ENCODE data around the gene MACROD2. TPM values are rescaled to one million over a fixed set of nuclear protein-coding genes. Genes with fewer than 3 reads are reported as not detected.

Gene MACROD2
- total RNA-seq, 1 experiment from 2014 or later = 3.1 TPM

- ChIA-PET CTCF (interaction anchor here (0.5 to 1.7 kb wide), 8 partner anchors 9 to 774 kb away, joined by 3 to 7 read pairs (median 4); no protein-coding TSS in a partner anchor), POLR2A (interaction anchor here (0.5 to 3.5 kb wide), 11 partner anchors 9 to 211 kb away, joined by 3 to 15 read pairs (median 4); partner anchors contain the start of genes ESF1 and NDUFAF5)
- intact Hi-C loops (cut with micrococcal nuclease) = no loop called here
- BruUV-seq (replicated peaks) = no TSS peak
- peaks cover 9% of the 10 kb centered on the region for H3K4me1 Mint-ChIP-seq (ENCODE audit: insufficient read depth, unreplicated experiment)
- peaks cover 13% of the 10 kb centered on the region for H3K9me3 Mint-ChIP-seq (ENCODE audit: unreplicated experiment)
- H3K27ac Mint-ChIP-seq (ENCODE audit: low read depth, unreplicated experiment) = peak overlapping the region; percentile 39
- peak; percentile 18 for DNase-seq (ENCODE audit: unreplicated experiment)
- H3K4me3 Mint-ChIP-seq (ENCODE audit: unreplicated experiment) = peak overlapping the region; percentile 95
- no peak for TF ChIP-seq CTCF (IDR thresholded peaks at IDR 0.05; ENCODE audit: unreplicated experiment)
- H3K27me3 Mint-ChIP-seq (ENCODE audit: insufficient read depth, unreplicated experiment) = no peaks in the 10 kb centered on the region
- H3K36me3 Mint-ChIP-seq (ENCODE audit: insufficient read depth, unreplicated experiment) = peaks cover 5% of the 10 kb centered on the region
Observed at GRCh38 chr20:13995841-13996240, 525 bp downstream of the MACROD2 start.

GRCh38 chr20:13996265-13996664, 949 bp downstream of the MACROD2 start:
- intact Hi-C loops (cut with micrococcal nuclease) = no loop called here
- Mint-ChIP-seq H3K4me1 (ENCODE audit: insufficient read depth, unreplicated experiment) (peaks cover 9% of the 10 kb centered on the region), H3K27me3 (ENCODE audit: insufficient read depth, unreplicated experiment) (no peaks in the 10 kb centered on the region), H3K27ac (ENCODE audit: low read depth, unreplicated experiment) (peak overlapping the region; percentile 5), H3K9me3 (ENCODE audit: unreplicated experiment) (peaks cover 13% of the 10 kb centered on the region), H3K36me3 (ENCODE audit: insufficient read depth, unreplicated experiment) (peaks cover 5% of the 10 kb centered on the region), H3K4me3 (ENCODE audit: unreplicated experiment) (peak overlapping the region; percentile 95)
- TF ChIP-seq CTCF (IDR thresholded peaks at IDR 0.05; ENCODE audit: unreplicated experiment) = no peak
- no TSS peak for BruUV-seq (replicated peaks)
- ChIA-PET CTCF (interaction anchor here (0.7 to 1.7 kb wide), 6 partner anchors 19 to 199 kb away, joined by 3 to 7 read pairs (median 3); no protein-coding TSS in a partner anchor), POLR2A (interaction anchor here (0.5 to 3.5 kb wide), 8 partner anchors 9 to 211 kb away, joined by 3 to 15 read pairs (median 4); partner anchors contain the start of genes ESF1 and NDUFAF5)
- DNase-seq (ENCODE audit: unreplicated experiment) = peak; percentile 20

- no peaks in the 10 kb centered on the region for H3K36me3 Mint-ChIP-seq (ENCODE audit: insufficient read depth, unreplicated experiment)
- BruUV-seq (replicated peaks) = no TSS peak
- intact Hi-C loops (cut with micrococcal nuclease) = no loop called here
- no peak overlapping the region for H3K4me3 Mint-ChIP-seq (ENCODE audit: unreplicated experiment)
- H3K9me3 Mint-ChIP-seq (ENCODE audit: unreplicated experiment) = no peaks in the 10 kb centered on the region
- POLR2A ChIA-PET = interaction anchor here (0.6 kb wide), 1 partner anchor 13 kb away, joined by 3 read pairs; no protein-coding TSS in a partner anchor
- no peak overlapping the region for H3K27ac Mint-ChIP-seq (ENCODE audit: low read depth, unreplicated experiment)
- no peaks in the 10 kb centered on the region for H3K27me3 Mint-ChIP-seq (ENCODE audit: insufficient read depth, unreplicated experiment)
- H3K4me1 Mint-ChIP-seq (ENCODE audit: insufficient read depth, unreplicated experiment) = peaks cover 9% of the 10 kb centered on the region
- CTCF ChIA-PET = interaction anchor here (0.7 kb wide), 1 partner anchor 67 kb away, joined by 3 read pairs; no protein-coding TSS in a partner anchor
- no peak for TF ChIP-seq CTCF (IDR thresholded peaks at IDR 0.05; ENCODE audit: unreplicated experiment)
- DNase-seq (ENCODE audit: unreplicated experiment) = no peak
Observed at GRCh38 chr20:14000917-14001316, 5.6 kb downstream of the MACROD2 start.

- Mint-ChIP-seq H3K9me3 (ENCODE audit: unreplicated experiment) (peaks cover 23% of the 10 kb centered on the region), H3K4me1 (ENCODE audit: insufficient read depth, unreplicated experiment) (no peaks in the 10 kb centered on the region), H3K4me3 (ENCODE audit: unreplicated experiment) (no peak overlapping the region), H3K36me3 (ENCODE audit: insufficient read depth, unreplicated experiment) (no peaks in the 10 kb centered on the region), H3K27me3 (ENCODE audit: insufficient read depth, unreplicated experiment) (no peaks in the 10 kb centered on the region), H3K27ac (ENCODE audit: low read depth, unreplicated experiment) (no peak overlapping the region)
- DNase-seq (ENCODE audit: unreplicated experiment) = no peak
- TF ChIP-seq CTCF (IDR thresholded peaks at IDR 0.05; ENCODE audit: unreplicated experiment) = no peak
- ChIA-PET POLR2A (no interaction called here), CTCF (no interaction called here)
- intact Hi-C loops (cut with micrococcal nuclease) = no loop called here
- BruUV-seq (replicated peaks) = no TSS peak
Observed at GRCh38 chr20:14005996-14006395, 10.7 kb downstream of the MACROD2 start.

Data from MCF 10A (cell line).